WTC11 (cell line): Measurements from ENCODE around the gene PDLIM5.

Experiments used
- CBFB ChIP-seq: sonication (generic); formaldehyde crosslinking; IDR thresholded peaks from 2 replicates; pipeline ENCODE4 v1.8.1; 2022; ENCODE audit warnings: mild to moderate bottlenecking, low read depth, missing genetic modification reagents
- CREB1 ChIP-seq: sonication (generic); formaldehyde crosslinking; IDR thresholded peaks from 2 replicates; pipeline ENCODE4 v1.8.0; 2023; ENCODE audit warnings: mild to moderate bottlenecking, missing genetic modification reagents
- MYBL2 ChIP-seq: sonication (generic); formaldehyde crosslinking; IDR thresholded peaks from 2 replicates; pipeline ENCODE4 v1.8.1; 2023; ENCODE audit warnings: mild to moderate bottlenecking, moderate library complexity, missing genetic modification reagents
- NFE2L1 ChIP-seq: sonication (generic); formaldehyde crosslinking; IDR thresholded peaks from 2 replicates; pipeline ENCODE4 v1.8.1; 2023; ENCODE audit warnings: missing genetic modification reagents
- NFYB ChIP-seq: sonication (generic); formaldehyde crosslinking; conservative IDR thresholded peaks from 2 replicates; pipeline ENCODE4 v1.8.0; 2022; ENCODE audit warnings: low read depth, missing genetic modification reagents
- NR3C1 ChIP-seq: sonication (generic); formaldehyde crosslinking; conservative IDR thresholded peaks from 2 replicates; pipeline ENCODE4 v1.8.1; 2023; ENCODE audit warnings: low read depth, mild to moderate bottlenecking, missing genetic modification reagents
- TF ChIP-seq, protein P1 (sequence below): fragments of 200-600 bp; IDR thresholded peaks from 2 replicates; pipeline ENCODE4 v1.8.0; 2022; ENCODE audit warnings: antibody characterized with exemption
- TF ChIP-seq, protein P2 (sequence below): sonication (generic); formaldehyde crosslinking; IDR thresholded peaks from 2 replicates; pipeline ENCODE4 v1.8.1; 2022; ENCODE audit warnings: missing genetic modification reagents, borderline replicate concordance

DNA sequence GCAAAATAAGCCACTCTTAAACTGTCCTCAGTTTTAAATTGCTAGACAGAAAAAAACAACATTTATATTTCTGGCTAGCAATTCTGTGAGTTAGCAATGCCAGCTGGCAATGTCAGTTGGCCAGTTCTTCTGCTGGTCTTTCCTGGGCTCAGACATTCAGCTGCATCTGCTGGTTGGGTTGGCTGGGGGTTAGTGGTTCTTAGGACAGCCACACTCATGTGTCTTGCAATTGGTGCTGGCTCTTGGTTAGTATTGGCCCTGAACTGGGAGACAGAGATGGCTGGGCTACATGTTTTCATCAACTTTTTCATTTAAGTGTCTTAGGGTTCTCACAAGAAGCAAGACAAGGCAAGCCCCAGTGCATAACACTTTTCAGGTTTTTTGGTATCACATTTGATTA lies 48.0 kb upstream of the PDLIM5 start:
- TF ChIP-seq NFYB (CRISPR knock-in tag) (no peak), NR3C1 (no peak), MYBL2 (CRISPR knock-in tag) (no peak), CBFB (no peak), CREB1 (CRISPR knock-in tag) (no peak), NFE2L1 (CRISPR knock-in tag) (no peak)
- TF ChIP-seq, protein P1, sequence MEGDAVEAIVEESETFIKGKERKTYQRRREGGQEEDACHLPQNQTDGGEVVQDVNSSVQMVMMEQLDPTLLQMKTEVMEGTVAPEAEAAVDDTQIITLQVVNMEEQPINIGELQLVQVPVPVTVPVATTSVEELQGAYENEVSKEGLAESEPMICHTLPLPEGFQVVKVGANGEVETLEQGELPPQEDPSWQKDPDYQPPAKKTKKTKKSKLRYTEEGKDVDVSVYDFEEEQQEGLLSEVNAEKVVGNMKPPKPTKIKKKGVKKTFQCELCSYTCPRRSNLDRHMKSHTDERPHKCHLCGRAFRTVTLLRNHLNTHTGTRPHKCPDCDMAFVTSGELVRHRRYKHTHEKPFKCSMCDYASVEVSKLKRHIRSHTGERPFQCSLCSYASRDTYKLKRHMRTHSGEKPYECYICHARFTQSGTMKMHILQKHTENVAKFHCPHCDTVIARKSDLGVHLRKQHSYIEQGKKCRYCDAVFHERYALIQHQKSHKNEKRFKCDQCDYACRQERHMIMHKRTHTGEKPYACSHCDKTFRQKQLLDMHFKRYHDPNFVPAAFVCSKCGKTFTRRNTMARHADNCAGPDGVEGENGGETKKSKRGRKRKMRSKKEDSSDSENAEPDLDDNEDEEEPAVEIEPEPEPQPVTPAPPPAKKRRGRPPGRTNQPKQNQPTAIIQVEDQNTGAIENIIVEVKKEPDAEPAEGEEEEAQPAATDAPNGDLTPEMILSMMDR, result no peak
- TF ChIP-seq, protein P2, sequence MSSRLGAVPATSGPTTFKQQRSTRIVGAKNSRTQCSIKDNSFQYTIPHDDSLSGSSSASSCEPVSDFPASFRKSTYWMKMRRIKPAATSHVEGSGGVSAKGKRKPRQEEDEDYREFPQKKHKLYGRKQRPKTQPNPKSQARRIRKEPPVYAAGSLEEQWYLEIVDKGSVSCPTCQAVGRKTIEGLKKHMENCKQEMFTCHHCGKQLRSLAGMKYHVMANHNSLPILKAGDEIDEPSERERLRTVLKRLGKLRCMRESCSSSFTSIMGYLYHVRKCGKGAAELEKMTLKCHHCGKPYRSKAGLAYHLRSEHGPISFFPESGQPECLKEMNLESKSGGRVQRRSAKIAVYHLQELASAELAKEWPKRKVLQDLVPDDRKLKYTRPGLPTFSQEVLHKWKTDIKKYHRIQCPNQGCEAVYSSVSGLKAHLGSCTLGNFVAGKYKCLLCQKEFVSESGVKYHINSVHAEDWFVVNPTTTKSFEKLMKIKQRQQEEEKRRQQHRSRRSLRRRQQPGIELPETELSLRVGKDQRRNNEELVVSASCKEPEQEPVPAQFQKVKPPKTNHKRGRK (CRISPR knock-in tag), result no peak
